ENCODE results near the gene NAA10. TPM values are rescaled to one million over a fixed set of nuclear protein-coding genes. Genes with fewer than 3 reads are reported as not detected.

The NAA10 gene
- total RNA-seq, 4 donors from 2014 or later: 85.7 to 101 (median 90.7) TPM

GRCh38 chrX:153939573-153939972 is 4.7 kb upstream of the NAA10 start:
- no peak for ATAC-seq (ENCODE audit: low FRiP score)
- TF ChIP-seq CTCF (IDR thresholded peaks at IDR 0.05): no peak
- DNase-seq (ENCODE audit: low spot score): no peak

GRCh38 chrX:153938226-153938786 is 3.5 kb upstream of the NAA10 start:
- ATAC-seq (ENCODE audit: low FRiP score): no peak
- DNase-seq (ENCODE audit: low spot score): no peak
- no peak for TF ChIP-seq CTCF (IDR thresholded peaks at IDR 0.05)

GRCh38 chrX:153937056-153937455 is 2.2 kb upstream of the NAA10 start:
- ATAC-seq (ENCODE audit: low FRiP score) (no peak), DNase-seq (ENCODE audit: low spot score) (no peak)
- TF ChIP-seq CTCF (IDR thresholded peaks at IDR 0.05): no peak

- DNase-seq (ENCODE audit: low spot score) (no peak), ATAC-seq (ENCODE audit: low FRiP score) (no peak)
- TF ChIP-seq CTCF (IDR thresholded peaks at IDR 0.05): no peak
Observed at GRCh38 chrX:153935326-153935851, 552 bp upstream of the NAA10 start.

GRCh38 chrX:153934148-153934761 is 582 bp downstream of the NAA10 start:
- ATAC-seq (ENCODE audit: low FRiP score) (peak; percentile 33), DNase-seq (ENCODE audit: low spot score) (no peak)
- no peak for TF ChIP-seq CTCF (IDR thresholded peaks at IDR 0.05)

- DNase-seq (ENCODE audit: low spot score) (no peak), ATAC-seq (ENCODE audit: low FRiP score) (no peak)
- no peak for TF ChIP-seq CTCF (IDR thresholded peaks at IDR 0.05)
Observed at GRCh38 chrX:153933748-153934147, 1.1 kb downstream of the NAA10 start.
